IMR-90 (cell line): ENCODE results near the gene MSH3. TPM values are rescaled to one million over a fixed set of nuclear protein-coding genes. Genes with fewer than 3 reads are reported as not detected.

Experiments
- ATAC-seq: fragments of 200-7000 bp; cut with Tn5 transposase; 2 replicates; pipeline ENCODE4 v1.9.1; 2020; ENCODE audit warnings: low read depth, mild to moderate bottlenecking, moderate library complexity
- BruUV-seq: library from RNA; stranded (reverse); fragments of 400-500 nt; replicated peaks from 2 replicates; lab custom pipeline; 2021; lab: Mats Ljungman, UMichigan
- CTCF ChIA-PET: fragments of 300-600 bp; formaldehyde crosslinking; extraction: SDS; loops from one replicate; lab custom pipeline; 2021; ENCODE audit warnings: antibody characterized with exemption; lab: Yijun Ruan, JAX
- POLR2A ChIA-PET: fragments of 300-600 bp; sonication (Branson Sonifier 250); formaldehyde crosslinking; loops from one replicate; lab custom pipeline; 2022; ENCODE audit warnings: antibody characterized with exemption; ENCODE audit not compliant: unreplicated experiment; lab: Charles Lee
- DNase-seq: peaks from one replicate; pipeline ENCODE4 v3.0.0; 2013
- H2AFZ ChIP-seq: replicated peaks from 2 replicates; pipeline ENCODE3; 2013; ENCODE audit warnings: low read length, mild to moderate bottlenecking; ENCODE audit not compliant: poor library complexity
- H2AK5ac ChIP-seq: 2 replicates; pipeline ENCODE4 v1.6.1; 2013; ENCODE audit warnings: low read depth, low read length, inconsistent platforms
- H2AK9ac ChIP-seq: replicated peaks from 2 replicates; pipeline ENCODE3; 2013; ENCODE audit warnings: mild to moderate bottlenecking, low read depth, low read length, moderate library complexity; ENCODE audit not compliant: poor library complexity
- H2BK120ac ChIP-seq: 2 replicates; pipeline ENCODE4 v1.6.1; 2013; ENCODE audit warnings: low read depth, low read length, inconsistent platforms
- H2BK15ac ChIP-seq: 3 replicates; pipeline ENCODE4 v1.6.1; 2013; ENCODE audit warnings: low read depth, low read length, inconsistent platforms
- H2BK20ac ChIP-seq: 2 replicates; pipeline ENCODE4 v1.6.1; 2013; ENCODE audit warnings: low read depth, mild to moderate bottlenecking, inconsistent platforms, low read length, moderate library complexity
- H2BK5ac ChIP-seq: 2 replicates; pipeline ENCODE4 v1.6.1; 2013; ENCODE audit warnings: mild to moderate bottlenecking, low read depth, low read length, inconsistent platforms; ENCODE audit not compliant: poor library complexity, severe bottlenecking
- H3K14ac ChIP-seq: replicated peaks from 2 replicates; pipeline ENCODE4 v1.6.1; 2013; ENCODE audit warnings: low read depth, low read length, inconsistent platforms
- H3K18ac ChIP-seq: 2 replicates; pipeline ENCODE4 v1.6.1; 2013; ENCODE audit warnings: low read depth, low read length, control low read depth
- H3K23ac ChIP-seq: 2 replicates; pipeline ENCODE4 v1.6.1; 2013; ENCODE audit warnings: low read depth, low read length, inconsistent platforms
- H3K27ac ChIP-seq: 2 replicates; pipeline ENCODE4 v1.5.1; 2013; ENCODE audit warnings: mild to moderate bottlenecking, control low read depth, low read length; ENCODE audit not compliant: insufficient read depth
- H3K27me3 ChIP-seq: 2 replicates; pipeline ENCODE4 v1.6.1; 2013; ENCODE audit warnings: low read length; ENCODE audit not compliant: control insufficient read depth, insufficient read depth
- H3K36me3 ChIP-seq: 2 replicates; pipeline ENCODE4 v1.6.1; 2013; ENCODE audit warnings: low read length, mixed read lengths; ENCODE audit not compliant: control insufficient read depth, insufficient read depth
- H3K4ac ChIP-seq: 2 replicates; pipeline ENCODE4 v1.6.1; 2013; ENCODE audit warnings: low read depth, low read length, inconsistent platforms
- H3K4me1 ChIP-seq: 2 replicates; pipeline ENCODE4 v1.6.1; 2013; ENCODE audit warnings: low read length, mixed read lengths; ENCODE audit not compliant: control insufficient read depth, insufficient read depth
- H3K4me2 ChIP-seq: 2 replicates; pipeline ENCODE4 v1.6.1; 2013; ENCODE audit warnings: low read depth, mild to moderate bottlenecking, control low read depth, low read length, moderate library complexity
- H3K4me3 ChIP-seq: 2 replicates; pipeline ENCODE4 v1.5.1; 2013; ENCODE audit warnings: low read depth, mild to moderate bottlenecking, control low read depth, low read length, moderate library complexity; ENCODE audit not compliant: insufficient read depth
- H3K56ac ChIP-seq: 2 replicates; pipeline ENCODE4 v1.6.1; 2013; ENCODE audit warnings: low read length, inconsistent platforms; ENCODE audit not compliant: insufficient read depth; ENCODE audit errors: extremely low read depth
- H3K79me1 ChIP-seq, 2 experiments: 2 replicates each; pipeline ENCODE4 v1.6.1; 2013; ENCODE audit warnings: low read length in 2 of 2, inconsistent platforms in 1 of 2, low read depth in 1 of 2
- H3K9ac ChIP-seq: 2 replicates; pipeline ENCODE4 v1.6.1; 2013; ENCODE audit warnings: low read depth, low read length, control low read depth
- H3K9me1 ChIP-seq: 2 replicates; pipeline ENCODE4 v1.6.1; 2013; ENCODE audit warnings: low read length, inconsistent platforms; ENCODE audit not compliant: insufficient read depth
- H3K9me3 ChIP-seq: 2 replicates; pipeline ENCODE4 v1.6.1; 2013; ENCODE audit warnings: low read length; ENCODE audit not compliant: control insufficient read depth, insufficient read depth
- H4K20me1 ChIP-seq: 2 replicates; pipeline ENCODE4 v1.6.1; 2013; ENCODE audit warnings: low read length, inconsistent platforms; ENCODE audit not compliant: insufficient read depth
- H4K5ac ChIP-seq: 2 replicates; pipeline ENCODE4 v1.6.1; 2013; ENCODE audit warnings: mild to moderate bottlenecking, low read depth, low read length, control low read depth
- H4K8ac ChIP-seq, 2 experiments: 2 replicates each; pipeline ENCODE4 v1.6.1; 2013; ENCODE audit warnings: low read depth in 2 of 2, low read length in 2 of 2, control low read depth in 1 of 2, inconsistent platforms in 1 of 2
- H4K91ac ChIP-seq: 2 replicates; pipeline ENCODE4 v1.6.1; 2013; ENCODE audit warnings: low read depth, low read length, inconsistent platforms; ENCODE audit not compliant: insufficient read depth
- BHLHE40 ChIP-seq: fragments of 150-350 bp; IDR thresholded peaks from 2 replicates; pipeline ENCODE4 v1.6.1; 2016; ENCODE audit warnings: mild to moderate bottlenecking, low read depth, low read length
- CEBPB ChIP-seq: IDR thresholded peaks from 2 replicates; pipeline ENCODE4 v1.6.1; 2012; ENCODE audit warnings: low read depth, low read length, improper control_type of control experiment
- CHD1 ChIP-seq: IDR thresholded peaks from 2 replicates; pipeline ENCODE4 v1.6.1; 2012; ENCODE audit warnings: low read depth, low read length, improper control_type of control experiment
- ELK1 ChIP-seq: fragments of 150-350 bp; IDR thresholded peaks from 2 replicates; pipeline ENCODE4 v1.6.1; 2016; ENCODE audit warnings: low read depth, mild to moderate bottlenecking, low read length, moderate library complexity, borderline replicate concordance
- FOS ChIP-seq: fragments of 150-350 bp; IDR thresholded peaks from 2 replicates; pipeline ENCODE4 v1.6.1; 2016; ENCODE audit warnings: low read depth, low read length
- MAFK ChIP-seq: IDR thresholded peaks from 2 replicates; pipeline ENCODE4 v1.6.1; 2012; ENCODE audit warnings: low read depth, low read length, improper control_type of control experiment
- MAZ ChIP-seq: IDR thresholded peaks from 2 replicates; pipeline ENCODE4 v1.6.1; 2012; ENCODE audit warnings: low read depth, mild to moderate bottlenecking, low read length, improper control_type of control experiment, moderate library complexity, borderline replicate concordance
- MXI1 ChIP-seq: IDR thresholded peaks from 2 replicates; pipeline ENCODE4 v1.6.1; 2012; ENCODE audit warnings: low read depth, mild to moderate bottlenecking, low read length, moderate library complexity, borderline replicate concordance
- NFE2L2 ChIP-seq: fragments of 150-350 bp; IDR thresholded peaks from 2 replicates; pipeline ENCODE4 v1.6.1; 2016; ENCODE audit warnings: low read depth, mild to moderate bottlenecking, low read length
- POLR2A ChIP-seq: IDR thresholded peaks from 2 replicates; pipeline ENCODE4 v1.6.1; 2012; ENCODE audit warnings: mild to moderate bottlenecking, low read depth, low read length
- RAD21 ChIP-seq: IDR thresholded peaks from 2 replicates; pipeline ENCODE4 v1.6.1; 2012; ENCODE audit warnings: low read length, improper control_type of control experiment
- RCOR1 ChIP-seq: IDR thresholded peaks from 2 replicates; pipeline ENCODE4 v1.6.1; 2012; ENCODE audit warnings: mild to moderate bottlenecking, low read length, improper control_type of control experiment; ENCODE audit not compliant: insufficient replicate concordance
- RFX5 ChIP-seq: IDR thresholded peaks from 2 replicates; pipeline ENCODE4 v1.8.0; 2012; ENCODE audit warnings: low read depth, mild to moderate bottlenecking, low read length, moderate library complexity
- SMC3 ChIP-seq: fragments of 150-350 bp; IDR thresholded peaks from 2 replicates; pipeline ENCODE4 v1.6.1; 2016; ENCODE audit warnings: low read depth, mild to moderate bottlenecking, antibody characterized with exemption, low read length, moderate library complexity
- USF2 ChIP-seq: fragments of 150-350 bp; IDR thresholded peaks from 2 replicates; pipeline ENCODE4 v1.6.1; 2017; ENCODE audit warnings: mild to moderate bottlenecking, antibody characterized with exemption, low read length, low read depth
- WGBS, 2 experiments: methylation state at CpG; one replicate each; pipeline versions ENCODE4 v1.1.5 to v1.1.7; 2013; ENCODE audit warnings: missing lambda C conversion rate in 2 of 2; ENCODE audit not compliant: insufficient read length in 1 of 2; ENCODE audit errors: extremely low coverage in 2 of 2; 5-methylcytosine and 5-hydroxymethylcytosine counted together
- dilution Hi-C: fragments of 300-500 bp; cut with HindIII; formaldehyde crosslinking; loops from one replicate; pipeline ENCODE4 v1.14.3; 2018; ENCODE audit warnings: low sequenced_read_pairs; ENCODE audit not compliant: unreplicated experiment
- in situ Hi-C: fragments of 300-500 bp; cut with MboI; formaldehyde crosslinking; loops from 3 replicates; pipeline ENCODE4 v1.14.3; 2019; ENCODE audit warnings: low sequenced_read_pairs, inconsistent platforms, mixed read lengths
- intact Hi-C: fragments of 100-400 bp; cut with micrococcal nuclease; formaldehyde crosslinking; loops from 2 replicates; pipeline ENCODE4 v1.10.0; 2022
- polyA plus RNA-seq, 3 experiments: library from polyadenylated mRNA; depleted of rRNA; stranded (reverse); fragments of >200 nt; gene quantifications; 2 replicates each; pipeline ENCODE4 v1.2.3, GENCODE V29; 2012; ENCODE audit warnings: low replicate concordance in 1 of 3
- total RNA-seq: library from RNA; depleted of rRNA; stranded (reverse); fragments of >200 nt; gene quantifications from 2 replicates; pipeline ENCODE4 v1.2.3, GENCODE V29; 2012
- TF ChIP-seq, protein P1 (sequence below): conservative IDR thresholded peaks from 2 replicates; pipeline ENCODE4 v1.5.1; 2012; ENCODE audit warnings: mild to moderate bottlenecking, low read depth, low read length, improper control_type of control experiment

Gene MSH3
- total and polyA plus RNA-seq, 2 of the 4 experiments (the other 2 are of a cell fraction) = 4.6 to 13.3 TPM

DNA sequence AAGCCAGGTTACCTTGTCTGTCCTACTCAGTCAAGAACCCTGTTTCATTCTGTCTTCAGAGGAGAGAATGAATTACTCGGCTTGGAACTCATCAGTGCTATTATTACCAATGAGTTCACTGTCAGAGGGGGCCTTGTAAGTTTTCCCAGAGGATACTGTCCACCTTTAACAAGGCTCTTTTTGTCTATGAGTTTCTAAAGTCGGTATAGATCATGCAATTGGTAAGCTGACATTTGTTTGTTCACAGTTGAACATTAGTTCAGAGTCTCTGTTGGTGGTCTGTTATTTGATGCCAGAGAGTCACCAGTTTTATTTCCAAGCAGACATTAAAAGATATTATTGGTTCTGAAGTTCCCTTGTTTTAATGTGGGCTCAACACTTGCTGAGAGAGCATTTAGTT is 58.5 kb downstream of the MSH3 start:
- ChIA-PET POLR2A (no interaction called here), CTCF (no interaction called here)
- H2BK15ac ChIP-seq = no peak overlapping the region
- H3K4ac ChIP-seq = no peak overlapping the region
- H2BK120ac ChIP-seq = no peak overlapping the region
- in situ Hi-C loops = no loop called here
- intact Hi-C loops = loop anchor here (5.0 kb wide), 3 partner anchors 249 to 484 kb away; partner anchors contain the start of gene RASGRF2
- H3K4me3 ChIP-seq = no peak overlapping the region
- BruUV-seq = no TSS peak
- H3K9ac ChIP-seq = no peak overlapping the region
- no peaks in the 10 kb centered on the region for H3K4me1 ChIP-seq
- TF ChIP-seq NFE2L2 (no peak), CEBPB (no peak), BHLHE40 (no peak), RFX5 (no peak), SMC3 (no peak), CHD1 (no peak), RAD21 (no peak), FOS (no peak), MAZ (no peak), MAFK (no peak), USF2 (no peak), POLR2A (no peak), MXI1 (no peak), RCOR1 (no peak), ELK1 (no peak)
- TF ChIP-seq, protein P1, sequence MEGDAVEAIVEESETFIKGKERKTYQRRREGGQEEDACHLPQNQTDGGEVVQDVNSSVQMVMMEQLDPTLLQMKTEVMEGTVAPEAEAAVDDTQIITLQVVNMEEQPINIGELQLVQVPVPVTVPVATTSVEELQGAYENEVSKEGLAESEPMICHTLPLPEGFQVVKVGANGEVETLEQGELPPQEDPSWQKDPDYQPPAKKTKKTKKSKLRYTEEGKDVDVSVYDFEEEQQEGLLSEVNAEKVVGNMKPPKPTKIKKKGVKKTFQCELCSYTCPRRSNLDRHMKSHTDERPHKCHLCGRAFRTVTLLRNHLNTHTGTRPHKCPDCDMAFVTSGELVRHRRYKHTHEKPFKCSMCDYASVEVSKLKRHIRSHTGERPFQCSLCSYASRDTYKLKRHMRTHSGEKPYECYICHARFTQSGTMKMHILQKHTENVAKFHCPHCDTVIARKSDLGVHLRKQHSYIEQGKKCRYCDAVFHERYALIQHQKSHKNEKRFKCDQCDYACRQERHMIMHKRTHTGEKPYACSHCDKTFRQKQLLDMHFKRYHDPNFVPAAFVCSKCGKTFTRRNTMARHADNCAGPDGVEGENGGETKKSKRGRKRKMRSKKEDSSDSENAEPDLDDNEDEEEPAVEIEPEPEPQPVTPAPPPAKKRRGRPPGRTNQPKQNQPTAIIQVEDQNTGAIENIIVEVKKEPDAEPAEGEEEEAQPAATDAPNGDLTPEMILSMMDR = no peak
- no peak for DNase-seq
- H3K18ac ChIP-seq = no peak overlapping the region
- dilution Hi-C loops = no loop called here
- no peak overlapping the region for H3K56ac ChIP-seq
- H3K36me3 ChIP-seq = peaks cover 2% of the 10 kb centered on the region; the same call in 1 of the 2 replicates
- no peak overlapping the region for H2AK5ac ChIP-seq
- no peaks in the 10 kb centered on the region for H3K9me3 ChIP-seq
- H2BK5ac ChIP-seq = no peak overlapping the region
- H3K27ac ChIP-seq = no peak overlapping the region
- H4K5ac ChIP-seq = no peak overlapping the region
- no CpG with 5 or more reads among the region's 2 CpGs for WGBS, 2 experiments
- no peaks in the 10 kb centered on the region for H4K20me1 ChIP-seq
- H3K23ac ChIP-seq = no peak overlapping the region
- H3K9me1 ChIP-seq = no peaks in the 10 kb centered on the region
- H3K79me1 ChIP-seq = peaks cover 0 to 6% of the 10 kb centered on the region in 2 experiments; a peak in 2 of 4 replicates
- no peak overlapping the region for H4K91ac ChIP-seq
- no peaks in the 10 kb centered on the region for H3K27me3 ChIP-seq
- no peak overlapping the region for H4K8ac ChIP-seq
- no peak overlapping the region for H2BK20ac ChIP-seq
- no peak overlapping the region for H2AFZ ChIP-seq
- no peak for ATAC-seq
- no peak overlapping the region for H3K4me2 ChIP-seq
- no peak overlapping the region for H3K14ac ChIP-seq
- no peak overlapping the region for H2AK9ac ChIP-seq
